Stimulated activated CD8-positive, alpha-beta memory T cell treated with anti-CD3 and anti-CD28 coated beads, Interleukin-4, amount 100 ng/mL, for 48 hours (primary cell): ENCODE measurements around the gene TXNL4A.
"Not testable (repeated sequence)": the region's sequence is repeated elsewhere in the genome, so short reads cannot be mapped to it uniquely, and the experiment has no call there.

Experiments
- DNase-seq: peaks from one replicate; pipeline ENCODE4 v3.0.0-alpha.2; 2020

Gene TXNL4A

GRCh38 chr18:79962835-79963657, 25.3 kb downstream of the TXNL4A start:
- peak; percentile 78 for DNase-seq

GRCh38 chr18:79962311-79962710, 26.1 kb downstream of the TXNL4A start:
- no peak for DNase-seq

DNA sequence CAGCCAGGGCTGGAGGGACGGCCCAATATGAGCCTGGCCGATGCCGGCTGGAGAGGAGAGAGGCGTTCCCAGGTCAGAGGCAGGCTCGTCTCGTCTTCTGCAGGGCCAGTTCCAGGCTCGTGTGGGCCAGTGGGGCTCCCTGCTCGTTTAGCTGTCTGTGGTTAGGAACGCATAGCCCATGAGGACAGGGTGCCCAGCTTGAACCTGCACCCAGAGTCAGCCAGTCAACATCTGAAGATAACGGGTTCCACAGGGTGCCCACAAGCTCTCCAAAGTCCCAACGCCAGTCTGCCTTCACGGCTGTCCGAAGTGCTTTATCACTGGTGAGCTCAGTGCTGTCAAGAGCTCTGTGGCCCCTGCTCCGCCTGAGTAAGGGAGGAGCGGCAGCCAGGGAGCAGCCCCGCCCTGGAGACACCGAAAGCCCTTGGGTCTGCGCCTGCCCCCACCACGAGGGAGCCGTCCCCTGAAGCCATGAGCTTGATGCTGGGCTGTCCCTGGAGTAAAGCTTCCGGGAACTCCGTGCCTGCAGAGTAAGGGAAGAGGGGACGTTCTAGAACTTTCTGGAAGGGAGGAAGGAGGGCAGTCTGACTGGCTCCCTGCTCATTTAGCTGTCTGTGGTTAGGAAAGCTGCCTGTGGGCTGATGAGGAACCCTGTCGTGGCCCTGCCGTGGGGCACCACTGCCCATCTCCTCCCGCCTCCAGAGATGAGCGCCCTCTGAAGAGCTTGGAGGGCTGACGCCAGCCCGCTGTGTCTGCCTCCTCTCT, 26.7 kb downstream of the TXNL4A start:
- DNase-seq = no peak

- DNase-seq = no peak
Observed at GRCh38 chr18:79960921-79961526, 27.3 kb downstream of the TXNL4A start.

- not testable (repeated sequence) for DNase-seq
Observed at GRCh38 chr18:79960161-79960801, 28.1 kb downstream of the TXNL4A start.

GRCh38 chr18:79958981-79959380, 29.4 kb downstream of the TXNL4A start:
- no peak for DNase-seq

GRCh38 chr18:79956276-79956675, 32.1 kb downstream of the TXNL4A start:
- DNase-seq = no peak

DNA sequence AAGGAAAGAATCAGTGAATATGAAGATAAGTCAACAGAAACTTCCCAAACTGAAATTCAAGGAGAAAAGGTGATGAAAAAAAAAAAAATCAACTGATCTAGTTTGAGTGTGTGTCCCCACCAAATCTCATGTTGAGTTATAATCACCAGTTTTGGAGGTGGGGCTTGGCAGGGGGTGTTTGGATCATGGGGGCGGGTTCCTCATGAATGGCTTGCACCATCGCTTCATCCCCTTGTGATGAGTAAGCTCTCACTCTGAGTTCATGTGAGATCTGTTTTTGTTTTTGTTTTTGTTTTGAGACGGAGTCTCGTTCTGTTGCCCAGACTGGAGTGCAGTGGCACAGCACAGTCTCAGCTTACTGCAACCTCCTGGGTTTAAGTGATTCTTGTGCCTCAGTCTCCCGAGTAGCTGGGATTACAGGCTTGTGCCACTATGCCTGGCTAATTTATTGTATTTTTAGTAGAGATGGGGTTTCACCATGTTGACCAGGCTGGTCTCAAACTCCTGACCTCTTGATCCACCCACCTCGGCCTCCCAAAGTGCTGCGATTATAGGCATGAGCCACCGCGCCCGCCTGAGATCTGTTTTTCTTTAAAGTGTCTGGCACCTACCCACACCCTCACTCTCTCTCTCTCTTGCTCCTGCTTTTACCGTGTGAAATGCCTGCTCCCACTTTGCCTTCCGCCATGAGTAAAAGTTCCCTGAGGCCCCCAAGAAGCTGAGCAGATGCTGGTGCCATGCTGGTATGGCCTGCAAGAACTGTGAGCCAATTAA, 32.9 kb downstream of the TXNL4A start:
- DNase-seq = no peak

DNA sequence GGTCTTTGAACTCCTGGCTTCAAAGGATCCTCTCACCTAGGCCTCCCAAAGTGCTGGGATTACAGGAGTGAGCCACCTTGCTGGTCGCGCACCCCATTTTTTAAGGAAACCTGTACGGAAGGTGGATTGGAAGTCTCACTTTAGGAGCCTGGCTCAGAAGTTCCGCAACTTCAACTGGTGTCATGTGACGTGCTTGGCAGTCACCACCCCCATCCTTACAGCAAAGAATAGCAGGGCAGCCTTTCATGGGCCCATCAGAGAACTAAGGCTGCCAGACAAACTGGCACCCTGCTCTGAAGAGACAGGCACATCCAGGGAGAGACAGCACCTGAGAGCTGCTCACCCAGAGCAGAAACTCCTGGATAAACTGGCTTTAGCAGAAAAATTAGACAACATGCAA, 33.6 kb downstream of the TXNL4A start:
- DNase-seq = no peak

DNA sequence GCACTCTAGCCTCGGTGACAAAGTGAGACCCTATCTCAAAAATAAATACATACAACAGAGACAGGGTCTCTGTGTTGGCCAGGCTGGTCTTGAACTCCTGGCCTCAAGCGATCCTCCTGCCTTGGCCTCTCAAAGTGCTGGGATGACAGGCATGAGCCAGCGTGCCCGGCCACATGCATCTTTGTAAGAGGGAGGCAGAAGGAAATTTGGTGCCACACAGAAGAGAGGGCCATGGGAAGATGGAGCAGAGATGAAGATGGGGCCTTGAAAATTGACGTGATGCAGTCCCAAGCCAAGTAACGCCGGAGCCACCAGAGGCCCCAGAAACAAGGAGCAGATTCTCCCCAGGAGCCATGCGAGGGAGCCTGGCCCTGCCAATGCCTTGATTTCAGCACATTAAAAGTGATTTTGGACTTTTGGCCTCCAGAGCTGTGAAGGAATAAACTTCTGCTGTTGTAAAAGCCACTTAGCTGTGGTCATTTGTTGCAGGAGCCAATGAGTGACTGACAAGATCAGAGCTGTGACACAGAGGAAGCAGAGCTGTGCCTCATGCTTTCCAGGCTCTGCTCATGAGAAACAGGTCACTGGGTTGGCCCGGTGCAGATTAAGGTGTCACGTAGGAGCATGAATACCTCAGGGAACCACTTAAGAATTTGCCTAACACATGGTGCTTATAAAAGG, 34.3 kb downstream of the TXNL4A start:
- DNase-seq = peak; percentile 41

- peak; percentile 22 for DNase-seq
Observed at GRCh38 chr18:79952996-79953559, 35.3 kb downstream of the TXNL4A start.

DNA sequence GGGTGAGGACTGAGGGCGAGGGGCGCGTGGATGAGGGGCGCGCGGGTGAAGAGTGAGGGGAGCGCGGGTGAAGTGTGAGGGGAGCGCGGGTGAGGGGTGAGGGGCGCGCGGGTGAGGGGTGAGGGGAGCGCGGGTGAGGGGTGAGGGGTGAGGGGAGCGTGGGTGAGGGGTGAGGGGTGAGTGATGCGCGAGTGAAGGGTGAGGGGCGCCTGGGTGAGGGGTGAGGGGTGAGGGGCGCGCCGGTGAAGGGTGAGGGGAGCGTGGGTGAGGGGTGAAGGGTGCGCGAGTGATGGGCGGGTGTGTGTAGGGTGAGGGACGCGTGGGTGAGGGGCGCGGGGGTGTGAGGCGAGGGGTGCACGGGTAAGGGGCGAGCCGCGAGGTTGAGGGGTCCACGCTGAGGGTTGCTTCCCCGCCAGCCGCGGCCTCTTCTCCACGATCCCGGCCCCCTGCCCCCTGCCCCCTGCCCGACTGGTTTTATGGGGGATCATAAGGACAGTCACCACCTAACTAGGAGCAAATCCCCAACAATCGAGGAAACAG, 35.8 kb downstream of the TXNL4A start:
- DNase-seq = peak; percentile 16

- DNase-seq = peak; percentile 98
Observed at GRCh38 chr18:79951545-79952455, 36.6 kb downstream of the TXNL4A start, which contains the start of gene SLC66A2. SLC66A2 (minus strand) TSS chr18:79951653; CDS start chr18:79950926, 727 bp downstream.

- no peak for DNase-seq
Observed at GRCh38 chr18:79950515-79951341, 37.6 kb downstream of the TXNL4A start.

GRCh38 chr18:79949697-79950487, 38.5 kb downstream of the TXNL4A start:
- DNase-seq = no peak

GRCh38 chr18:79948719-79949411, 39.5 kb downstream of the TXNL4A start:
- no peak for DNase-seq

- DNase-seq = no peak
Observed at GRCh38 chr18:79947881-79948610, 40.3 kb downstream of the TXNL4A start.
